K562 (cell line): ENCODE results near the gene TAF1D. TPM values are rescaled to one million over a fixed set of nuclear protein-coding genes. Genes with fewer than 3 reads are reported as not detected.

Experiments
- ATAC-seq: fragments of 200-7000 bp; cut with Tn5 transposase; 3 replicates; pipeline ENCODE4 v1.9.1; 2020; ENCODE audit warnings: moderate library complexity
- BruUV-seq: library from RNA; stranded (reverse); fragments of 400-500 nt; replicated peaks from 2 replicates; lab custom pipeline; 2021; lab: Mats Ljungman, UMichigan
- CTCF ChIA-PET: fragments of 300-600 bp; formaldehyde crosslinking; extraction: SDS; loops from one replicate; lab custom pipeline; 2021; ENCODE audit warnings: low intra/inter-chr PET ratio; lab: Yijun Ruan, JAX
- POLR2A ChIA-PET: fragments of 300-600, 350-650 bp; sonication (Branson Sonifier 250); formaldehyde crosslinking; extraction: SDS; loops from one replicate; lab custom pipeline; 2021; ENCODE audit warnings: antibody characterized with exemption, inconsistent platforms; lab: Yijun Ruan, JAX
- DNase-seq, 4 experiments: peaks; one replicate each; pipeline versions ENCODE4 v3.0.0 to v3.0.0-alpha.2; 2011 to 2018; ENCODE audit warnings: low spot score in 3 of 4, mixed read lengths in 3 of 4; ENCODE audit errors: extremely low read depth in 1 of 4
- FAIRE-seq: peaks from 2 replicates; lab custom pipeline; 2011; peaks lifted over from hg19 to GRCh38; lab: Jason Lieb, UNC
- H2AFZ ChIP-seq: 2 replicates; pipeline ENCODE4 v1.6.0; 2011; ENCODE audit warnings: low read depth, low read length, control low read depth, inconsistent platforms
- H3K27ac ChIP-seq: fragments of 200-600 bp; 3 replicates; pipeline ENCODE4 v1.8.0; 2011; ENCODE audit warnings: low read depth, mild to moderate bottlenecking, control low read depth, inconsistent platforms, low read length, moderate library complexity, mixed read lengths; ENCODE audit errors: extremely low read depth
- H3K27me3 ChIP-seq, 2 experiments: fragments of 300-600 bp in 1 of 2; 2 replicates in 1 of 2; 3 replicates in 1 of 2; pipeline versions ENCODE4 v1.6.0 to v1.8.0; 2011; ENCODE audit warnings: inconsistent platforms in 2 of 2, low read length in 2 of 2, mild to moderate bottlenecking in 1 of 2, mixed read lengths in 1 of 2, moderate library complexity in 1 of 2; ENCODE audit not compliant: control insufficient read depth in 2 of 2, insufficient read depth in 2 of 2
- H3K36me3 ChIP-seq: fragments of 300-600 bp; 3 replicates; pipeline ENCODE4 v1.8.0; 2011; ENCODE audit warnings: mild to moderate bottlenecking, low read length, inconsistent platforms; ENCODE audit not compliant: control insufficient read depth, insufficient read depth
- H3K4me1 ChIP-seq, 2 experiments: fragments of 200-600 bp in 1 of 2; replicated peaks in 1 of 2; 2 replicates in 1 of 2; 3 replicates in 1 of 2; pipeline versions ENCODE4 v1.5.1 to v1.8.0; 2011; ENCODE audit warnings: inconsistent platforms in 2 of 2, low read length in 2 of 2, mild to moderate bottlenecking in 1 of 2, mixed read lengths in 1 of 2, moderate library complexity in 1 of 2; ENCODE audit not compliant: control insufficient read depth in 2 of 2, insufficient read depth in 2 of 2
- H3K4me2 ChIP-seq: 2 replicates; pipeline ENCODE4 v1.6.1; 2011; ENCODE audit warnings: low read length, control low read depth, inconsistent platforms, mixed read lengths; ENCODE audit not compliant: insufficient read depth
- H3K4me3 ChIP-seq: fragments of 200-600 bp; sonication (generic), shearing (Covaris generic); 2 replicates; pipeline ENCODE4 v1.5.1; 2016; ENCODE audit warnings: control low read depth, inconsistent platforms
- H3K79me2 ChIP-seq: fragments of 200-600 bp; 3 replicates; pipeline ENCODE4 v1.8.0; 2011; ENCODE audit warnings: low read length, inconsistent platforms; ENCODE audit not compliant: control insufficient read depth, insufficient read depth
- H3K9ac ChIP-seq, 2 experiments: 2 replicates each; pipeline versions ENCODE4 v1.6.0 to v1.6.1; 2011; ENCODE audit warnings: low read depth in 2 of 2, low read length in 2 of 2, control low read depth in 1 of 2, inconsistent platforms in 1 of 2, mild to moderate bottlenecking in 1 of 2, mixed read lengths in 1 of 2; ENCODE audit not compliant: insufficient read depth in 1 of 2
- H3K9me1 ChIP-seq: one replicate; pipeline ENCODE4 v1.6.0; 2011; ENCODE audit warnings: inconsistent platforms, mild to moderate bottlenecking, low read length, moderate library complexity; ENCODE audit not compliant: control insufficient read depth, insufficient read depth
- H3K9me3 ChIP-seq: replicated peaks from 2 replicates; pipeline ENCODE4 v1.5.1; 2011; ENCODE audit warnings: low read depth, low read length, inconsistent platforms; ENCODE audit not compliant: control insufficient read depth, insufficient read depth
- H4K20me1 ChIP-seq: replicated peaks from 2 replicates; pipeline ENCODE4 v1.6.1; 2011; ENCODE audit warnings: low read length, inconsistent platforms, mixed read lengths; ENCODE audit not compliant: control insufficient read depth, insufficient read depth
- ARNT ChIP-seq, 2 experiments: fragments of 450-650 bp; IDR thresholded peaks; 2 replicates each; pipeline ENCODE4 v1.6.1; 2016; ENCODE audit warnings: mild to moderate bottlenecking in 1 of 2
- COPS2 ChIP-seq: fragments of 450-650 bp; conservative IDR thresholded peaks from 2 replicates; pipeline ENCODE4 v1.6.1; 2016; ENCODE audit warnings: mild to moderate bottlenecking, moderate library complexity
- FOXJ2 ChIP-seq: fragments of 200-800 bp; sonication (Bioruptor generic); IDR thresholded peaks from 2 replicates; pipeline ENCODE4 v1.6.1; 2016; ENCODE audit warnings: missing genetic modification characterization, missing compliant biosample characterization
- HDAC2 ChIP-seq: fragments of 450-650 bp; IDR thresholded peaks from 2 replicates; pipeline ENCODE4 v1.6.1; 2016; ENCODE audit warnings: mild to moderate bottlenecking
- JUND ChIP-seq, 2 experiments: IDR thresholded peaks; 2 replicates in 1 of 2; 3 replicates in 1 of 2; pipeline ENCODE4 v1.6.1; 2011; ENCODE audit warnings: borderline replicate concordance in 2 of 2, low read depth in 2 of 2, low read length in 2 of 2, improper control_type of control experiment in 1 of 2, missing biosample characterization in 1 of 2, missing genetic modification characterization in 1 of 2, missing genetic modification reagents in 1 of 2
- LCOR ChIP-seq: sonication (generic); formaldehyde crosslinking; IDR thresholded peaks from 2 replicates; pipeline ENCODE4 v1.8.0; 2022; ENCODE audit warnings: mild to moderate bottlenecking, missing genetic modification reagents
- SIRT6 ChIP-seq: IDR thresholded peaks from one replicate; pipeline ENCODE4 v1.6.1; 2012; ENCODE audit warnings: low read depth, mild to moderate bottlenecking, control low read depth, inconsistent platforms, low read length, moderate library complexity
- SLC30A9 ChIP-seq: fragments of 250-450 bp; sonication (Bioruptor Pico); IDR thresholded peaks from 2 replicates; pipeline ENCODE4 v1.8.0; 2022; ENCODE audit warnings: mild to moderate bottlenecking, moderate library complexity
- SOX6 ChIP-seq: fragments of 450-650 bp; IDR thresholded peaks from 2 replicates; pipeline ENCODE4 v1.6.1; 2014; ENCODE audit warnings: mild to moderate bottlenecking
- ZNF324 ChIP-seq: fragments of 250-450 bp; sonication (Bioruptor Pico); IDR thresholded peaks from 2 replicates; pipeline ENCODE4 v1.4.0; 2020; ENCODE audit warnings: mild to moderate bottlenecking
- WGBS: fragments of 100-300 bp; shearing (Covaris generic); methylation state at CpG from one replicate; pipeline ENCODE4 v1.1.6; 2016; ENCODE audit warnings: low coverage, mixed read lengths; ENCODE audit not compliant: insufficient coverage; ENCODE audit errors: missing lambda C conversion rate; 5-methylcytosine and 5-hydroxymethylcytosine counted together
- in situ Hi-C: fragments of 300-500 bp; cut with MboI; formaldehyde crosslinking; loops from 4 replicates; pipeline ENCODE4 v1.15.0; 2018; ENCODE audit warnings: inconsistent platforms, mixed read lengths
- intact Hi-C: fragments of 100-400 bp; cut with micrococcal nuclease; formaldehyde crosslinking; loops from 2 replicates; pipeline ENCODE4 v1.14.2; 2022
- polyA plus RNA-seq, 8 experiments: library from polyadenylated mRNA; depleted of rRNA in 4 of 8; stranded (reverse) in 5 of 8; unstranded in 3 of 8; fragments of >200 nt; fragmentation: Nextera tagmentation in 2 of 8; fragmentation: Illumina TruSeq in 1 of 8; extraction: Ambion mirVana in 2 of 8; extraction: Trizol in 1 of 8; gene quantifications; 2 replicates each; pipeline versions ENCODE4 v1.2.1 to v1.2.3, GENCODE V29; 2011 to 2014; ENCODE audit warnings: inconsistent platforms in 1 of 8, missing spikeins in 1 of 8
- total RNA-seq, 7 experiments: library from RNA; depleted of rRNA in 6 of 7; stranded (reverse); fragments of >200 nt in 6 of 7; fragmentation: Illumina TruSeq in 2 of 7; extraction: Trizol in 2 of 7; gene quantifications; 2 replicates each; pipeline versions ENCODE4 v1.2.1 to v1.2.3, GENCODE V29; 2011 to 2021; ENCODE audit warnings: low replicate concordance in 1 of 7
- TF ChIP-seq, protein P1 (sequence below): fragments of 450-650 bp; IDR thresholded peaks from 2 replicates; pipeline ENCODE4 v1.6.1; 2016; ENCODE audit warnings: low read depth

Gene TAF1D
- total and polyA plus RNA-seq, 9 of the 15 experiments (the other 6 are each of a cell fraction or from before 2014, with no cell fraction given) = 122 to 347 (median 250) TPM

DNA sequence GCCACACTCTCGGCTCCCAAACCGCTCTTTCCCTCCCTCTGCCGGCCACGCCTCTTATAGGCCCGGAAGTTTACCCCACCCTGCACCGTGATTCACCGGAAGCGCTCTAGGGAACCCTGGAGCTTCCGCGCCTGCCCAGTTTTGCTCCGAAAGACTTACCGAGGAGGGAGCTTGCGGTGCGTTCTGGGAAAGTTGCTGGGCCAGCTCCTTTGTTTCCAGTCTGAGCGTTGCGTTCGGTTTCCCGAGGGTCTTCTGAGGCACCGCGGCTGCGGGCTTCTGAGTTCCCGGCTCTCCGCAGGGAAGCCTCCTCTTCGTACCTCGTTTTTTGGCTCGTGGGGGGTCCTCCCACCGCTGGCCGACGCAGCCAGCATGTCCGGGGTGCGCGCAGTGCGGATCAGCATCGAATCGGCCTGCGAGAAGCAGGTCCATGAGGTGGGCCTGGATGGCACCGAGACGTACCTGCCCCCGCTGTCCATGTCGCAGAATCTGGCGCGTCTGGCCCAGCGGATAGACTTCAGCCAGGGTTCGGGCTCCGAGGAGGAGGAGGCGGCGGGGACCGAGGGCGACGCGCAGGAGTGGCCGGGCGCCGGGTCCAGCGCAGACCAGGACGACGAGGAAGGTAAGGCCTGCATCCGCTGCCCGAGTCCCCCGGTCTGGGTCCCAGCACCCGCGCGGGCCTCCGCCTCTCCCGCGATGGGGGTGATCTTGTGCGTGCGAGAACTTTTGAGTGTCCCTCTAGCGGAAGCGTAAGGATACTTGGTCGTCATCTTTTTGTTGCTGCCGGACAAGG lies 43.0 kb upstream of the TAF1D start, which contains the start of gene MED17:
MED17 (plus strand) TSS at position 138 of the 790 bp plus-strand sequence; CDS start at position 370, 232 bp downstream.
- under 1% methylated on average over 45 of the region's 72 CpGs for WGBS
- Histone ChIP-seq H2AFZ (peak within 1 kb of the TSS; percentile 97), H3K36me3 (peaks cover 34% of the 10 kb centered on the region), H3K27ac (peak within 1 kb of the TSS; percentile 92), H3K27me3 (no peaks in the 10 kb centered on the region), H3K4me3 (peak within 1 kb of the TSS; percentile 98), H3K4me1 (peaks cover 4 to 14% of the 10 kb centered on the region in 2 experiments), H3K9ac (peak within 1 kb of the TSS; percentile 95 to 98), H3K79me2 (peaks cover 61% of the 10 kb centered on the region), H3K4me2 (peak within 1 kb of the TSS; percentile 99), H3K9me1 (no peaks in the 10 kb centered on the region), H4K20me1 (peaks cover 10% of the 10 kb centered on the region), H3K9me3 (no peaks in the 10 kb centered on the region)
- in situ Hi-C loops = no loop called here
- TSS peak; percentile 56 for BruUV-seq
- CTCF ChIA-PET = no interaction called here
- intact Hi-C loops = loop anchor here (1.0 to 2.0 kb wide), 2 partner anchors 43 to 124 kb away; partner anchors contain the start of genes C11orf54, CEP295 and TAF1D
- FAIRE-seq = peak; percentile 96
- POLR2A ChIA-PET = interaction anchor here (0.6 to 2.2 kb wide), 15 partner anchors 11 to 431 kb away, joined by 3 to 32 read pairs (median 3); partner anchors contain the start of genes C11orf54 and TAF1D
- ATAC-seq = peak; percentile 96
- peak; percentile 83 to 96 (median 90) for DNase-seq
- TF ChIP-seq SIRT6 = no peak
- no peak for TF ChIP-seq ARNT (IDR thresholded peaks at IDR 0.05)
- 0 out of 2 replicates have a peak, but pooled peaks have one; percentile 62 for TF ChIP-seq FOXJ2
- no peak for TF ChIP-seq HDAC2
- no peak for TF ChIP-seq ZNF324 (CRISPR knock-in tag)
- TF ChIP-seq, protein P1, sequence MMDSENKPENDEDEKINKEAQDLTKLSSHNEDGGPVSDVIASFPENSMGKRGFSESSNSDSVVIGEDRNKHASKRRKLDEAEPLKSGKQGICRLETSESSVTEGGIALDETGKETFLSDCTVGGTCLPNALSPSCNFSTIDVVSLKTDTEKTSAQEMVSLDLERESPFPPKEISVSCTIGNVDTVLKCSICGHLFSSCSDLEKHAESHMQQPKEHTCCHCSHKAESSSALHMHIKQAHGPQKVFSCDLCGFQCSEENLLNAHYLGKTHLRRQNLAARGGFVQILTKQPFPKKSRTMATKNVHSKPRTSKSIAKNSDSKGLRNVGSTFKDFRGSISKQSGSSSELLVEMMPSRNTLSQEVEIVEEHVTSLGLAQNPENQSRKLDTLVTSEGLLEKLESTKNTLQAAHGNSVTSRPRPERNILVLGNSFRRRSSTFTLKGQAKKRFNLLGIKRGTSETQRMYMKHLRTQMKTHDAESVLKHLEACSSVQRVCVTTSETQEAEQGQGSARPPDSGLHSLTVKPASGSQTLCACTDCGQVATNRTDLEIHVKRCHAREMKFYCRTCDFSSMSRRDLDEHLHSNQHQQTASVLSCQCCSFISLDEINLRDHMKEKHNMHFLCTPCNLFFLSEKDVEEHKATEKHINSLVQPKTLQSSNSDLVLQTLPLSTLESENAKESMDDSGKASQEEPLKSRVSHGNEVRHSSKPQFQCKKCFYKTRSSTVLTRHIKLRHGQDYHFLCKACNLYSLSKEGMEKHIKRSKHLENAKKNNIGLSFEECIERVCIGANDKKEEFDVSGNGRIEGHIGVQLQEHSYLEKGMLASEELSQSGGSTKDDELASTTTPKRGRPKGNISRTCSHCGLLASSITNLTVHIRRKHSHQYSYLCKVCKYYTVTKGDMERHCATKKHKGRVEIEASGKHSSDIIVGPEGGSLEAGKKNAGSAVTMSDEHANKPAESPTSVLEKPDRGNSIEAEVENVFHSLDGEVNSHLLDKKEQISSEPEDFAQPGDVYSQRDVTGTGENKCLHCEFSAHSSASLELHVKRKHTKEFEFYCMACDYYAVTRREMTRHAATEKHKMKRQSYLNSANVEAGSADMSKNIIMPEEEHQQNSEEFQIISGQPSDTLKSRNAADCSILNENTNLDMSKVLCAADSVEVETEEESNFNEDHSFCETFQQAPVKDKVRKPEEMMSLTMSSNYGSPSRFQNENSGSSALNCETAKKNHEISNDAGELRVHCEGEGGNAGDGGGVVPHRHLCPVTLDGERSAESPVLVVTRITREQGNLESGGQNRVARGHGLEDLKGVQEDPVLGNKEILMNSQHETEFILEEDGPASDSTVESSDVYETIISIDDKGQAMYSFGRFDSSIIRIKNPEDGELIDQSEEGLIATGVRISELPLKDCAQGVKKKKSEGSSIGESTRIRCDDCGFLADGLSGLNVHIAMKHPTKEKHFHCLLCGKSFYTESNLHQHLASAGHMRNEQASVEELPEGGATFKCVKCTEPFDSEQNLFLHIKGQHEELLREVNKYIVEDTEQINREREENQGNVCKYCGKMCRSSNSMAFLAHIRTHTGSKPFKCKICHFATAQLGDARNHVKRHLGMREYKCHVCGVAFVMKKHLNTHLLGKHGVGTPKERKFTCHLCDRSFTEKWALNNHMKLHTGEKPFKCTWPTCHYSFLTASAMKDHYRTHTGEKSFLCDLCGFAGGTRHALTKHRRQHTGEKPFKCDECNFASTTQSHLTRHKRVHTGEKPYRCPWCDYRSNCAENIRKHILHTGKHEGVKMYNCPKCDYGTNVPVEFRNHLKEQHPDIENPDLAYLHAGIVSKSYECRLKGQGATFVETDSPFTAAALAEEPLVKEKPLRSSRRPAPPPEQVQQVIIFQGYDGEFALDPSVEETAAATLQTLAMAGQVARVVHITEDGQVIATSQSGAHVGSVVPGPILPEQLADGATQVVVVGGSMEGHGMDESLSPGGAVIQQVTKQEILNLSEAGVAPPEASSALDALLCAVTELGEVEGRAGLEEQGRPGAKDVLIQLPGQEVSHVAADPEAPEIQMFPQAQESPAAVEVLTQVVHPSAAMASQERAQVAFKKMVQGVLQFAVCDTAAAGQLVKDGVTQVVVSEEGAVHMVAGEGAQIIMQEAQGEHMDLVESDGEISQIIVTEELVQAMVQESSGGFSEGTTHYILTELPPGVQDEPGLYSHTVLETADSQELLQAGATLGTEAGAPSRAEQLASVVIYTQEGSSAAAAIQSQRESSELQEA = no peak
- TF ChIP-seq COPS2 = no peak
- TF ChIP-seq SLC30A9 = no peak
- TF ChIP-seq SOX6 = no peak
- TF ChIP-seq LCOR = peak; percentile 46
- peak; percentile 86 for TF ChIP-seq JUND (IDR thresholded peaks at IDR 0.05; ENCODE audit: borderline replicate concordance, low read depth, low read length)
- TF ChIP-seq JUND (tag; IDR thresholded peaks at IDR 0.05; ENCODE audit: borderline replicate concordance, low read depth, low read length) = peak; percentile 65; the same call in 1 of the 3 replicates
